Osteoblast (primary cell): Measurements from ENCODE around the gene TRHDE. TPM values are rescaled to one million over a fixed set of nuclear protein-coding genes. Genes with fewer than 3 reads are reported as not detected.
A peak's percentile ranks its signal among the peaks of the same experiment; 100 is the strongest.

Source experiments
- DNase-seq: peaks from one replicate; pipeline ENCODE4 v3.0.0; 2011; ENCODE audit warnings: low spot score, mixed read lengths; ENCODE audit not compliant: insufficient read length; ENCODE audit errors: missing footprints
- H2AFZ ChIP-seq: 2 replicates; pipeline ENCODE4 v1.6.0; 2011; ENCODE audit warnings: mild to moderate bottlenecking, low read length
- H3K27ac ChIP-seq: 2 replicates; pipeline ENCODE4 v1.5.1; 2011; ENCODE audit warnings: mild to moderate bottlenecking, low read depth, low read length, moderate library complexity
- H3K27me3 ChIP-seq: 2 replicates; pipeline ENCODE4 v1.6.0; 2012; ENCODE audit warnings: mild to moderate bottlenecking, control low read depth, inconsistent platforms, low read length, moderate library complexity; ENCODE audit not compliant: insufficient read depth
- H3K36me3 ChIP-seq: 2 replicates; pipeline ENCODE4 v1.5.1; 2011; ENCODE audit warnings: mild to moderate bottlenecking, low read length, control low read depth, moderate library complexity; ENCODE audit not compliant: insufficient read depth
- H3K4me1 ChIP-seq: 2 replicates; pipeline ENCODE4 v1.5.1; 2011; ENCODE audit warnings: mild to moderate bottlenecking, low read length, control low read depth, moderate library complexity; ENCODE audit not compliant: insufficient read depth
- H3K4me2 ChIP-seq: 2 replicates; pipeline ENCODE4 v1.6.0; 2011; ENCODE audit warnings: mild to moderate bottlenecking, low read length; ENCODE audit not compliant: insufficient read depth
- H3K4me3 ChIP-seq: fragments of 200-600 bp; sonication (generic); 3 replicates; pipeline ENCODE4 v1.5.1; 2012; ENCODE audit warnings: mild to moderate bottlenecking, low read length, inconsistent platforms; ENCODE audit not compliant: insufficient read depth
- H3K79me2 ChIP-seq: 2 replicates; pipeline ENCODE4 v1.6.0; 2012; ENCODE audit warnings: mild to moderate bottlenecking, low read length, control low read depth, inconsistent platforms; ENCODE audit not compliant: insufficient read depth
- H3K9me3 ChIP-seq: 2 replicates; pipeline ENCODE4 v1.5.1; 2011; ENCODE audit warnings: low read depth, low read length, control low read depth
- H4K20me1 ChIP-seq: 2 replicates; pipeline ENCODE4 v1.6.0; 2012; ENCODE audit warnings: mild to moderate bottlenecking, low read length, control low read depth; ENCODE audit not compliant: insufficient read depth
- total RNA-seq: library from RNA; depleted of rRNA; stranded (reverse); fragments of >200 nt; gene quantifications from 2 replicates; pipeline ENCODE4 v1.2.3, GENCODE V29; 2012
- TF ChIP-seq, protein P1 (sequence below): IDR thresholded peaks from 2 replicates; pipeline ENCODE4 v1.5.1; 2011; ENCODE audit warnings: mild to moderate bottlenecking, low read depth, low read length, moderate library complexity; ENCODE audit errors: extremely low read depth

Gene TRHDE
- total RNA-seq, 1 donor, result under 0.01 TPM

DNA sequence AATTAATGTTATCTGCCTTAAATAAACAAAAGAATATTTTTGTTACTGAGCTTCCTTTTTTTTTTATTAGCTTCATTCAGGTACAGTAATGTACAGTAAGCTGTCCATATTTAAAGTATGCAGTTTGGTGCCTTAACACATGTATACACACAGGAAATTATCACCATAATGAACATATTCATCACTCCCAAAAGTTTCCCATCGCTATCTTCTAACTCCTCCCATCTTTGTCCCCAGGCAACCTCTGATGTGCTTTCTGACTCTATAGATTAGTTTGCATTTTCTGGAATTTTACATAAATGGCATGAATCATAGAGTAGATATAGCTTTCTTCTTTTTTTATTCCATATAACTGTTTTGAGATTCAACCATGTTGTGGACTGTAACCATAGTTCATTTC lies 193.0 kb downstream of the TRHDE start:
- Histone ChIP-seq H3K4me2 (no peak overlapping the region), H4K20me1 (no peaks in the 10 kb centered on the region), H2AFZ (no peak overlapping the region), H3K27me3 (no peaks in the 10 kb centered on the region), H3K4me1 (no peaks in the 10 kb centered on the region), H3K79me2 (no peaks in the 10 kb centered on the region), H3K27ac (no peak overlapping the region), H3K36me3 (no peaks in the 10 kb centered on the region), H3K9me3 (no peaks in the 10 kb centered on the region), H3K4me3 (no peak overlapping the region)
- TF ChIP-seq, protein P1, sequence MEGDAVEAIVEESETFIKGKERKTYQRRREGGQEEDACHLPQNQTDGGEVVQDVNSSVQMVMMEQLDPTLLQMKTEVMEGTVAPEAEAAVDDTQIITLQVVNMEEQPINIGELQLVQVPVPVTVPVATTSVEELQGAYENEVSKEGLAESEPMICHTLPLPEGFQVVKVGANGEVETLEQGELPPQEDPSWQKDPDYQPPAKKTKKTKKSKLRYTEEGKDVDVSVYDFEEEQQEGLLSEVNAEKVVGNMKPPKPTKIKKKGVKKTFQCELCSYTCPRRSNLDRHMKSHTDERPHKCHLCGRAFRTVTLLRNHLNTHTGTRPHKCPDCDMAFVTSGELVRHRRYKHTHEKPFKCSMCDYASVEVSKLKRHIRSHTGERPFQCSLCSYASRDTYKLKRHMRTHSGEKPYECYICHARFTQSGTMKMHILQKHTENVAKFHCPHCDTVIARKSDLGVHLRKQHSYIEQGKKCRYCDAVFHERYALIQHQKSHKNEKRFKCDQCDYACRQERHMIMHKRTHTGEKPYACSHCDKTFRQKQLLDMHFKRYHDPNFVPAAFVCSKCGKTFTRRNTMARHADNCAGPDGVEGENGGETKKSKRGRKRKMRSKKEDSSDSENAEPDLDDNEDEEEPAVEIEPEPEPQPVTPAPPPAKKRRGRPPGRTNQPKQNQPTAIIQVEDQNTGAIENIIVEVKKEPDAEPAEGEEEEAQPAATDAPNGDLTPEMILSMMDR, result no peak
- no peak for DNase-seq

GRCh38 chr12:72465940-72466630 lies 193.9 kb downstream of the TRHDE start:
- peak; percentile 13 for DNase-seq
- H3K4me2 ChIP-seq, result no peak overlapping the region
- H2AFZ ChIP-seq, result no peak overlapping the region
- no peaks in the 10 kb centered on the region for H4K20me1 ChIP-seq
- no peaks in the 10 kb centered on the region for H3K9me3 ChIP-seq
- no peak overlapping the region for H3K27ac ChIP-seq
- H3K79me2 ChIP-seq, result no peaks in the 10 kb centered on the region
- no peaks in the 10 kb centered on the region for H3K36me3 ChIP-seq
- no peaks in the 10 kb centered on the region for H3K4me1 ChIP-seq
- TF ChIP-seq, protein P1, result no peak
- no peak overlapping the region for H3K4me3 ChIP-seq
- H3K27me3 ChIP-seq, result no peaks in the 10 kb centered on the region

DNA sequence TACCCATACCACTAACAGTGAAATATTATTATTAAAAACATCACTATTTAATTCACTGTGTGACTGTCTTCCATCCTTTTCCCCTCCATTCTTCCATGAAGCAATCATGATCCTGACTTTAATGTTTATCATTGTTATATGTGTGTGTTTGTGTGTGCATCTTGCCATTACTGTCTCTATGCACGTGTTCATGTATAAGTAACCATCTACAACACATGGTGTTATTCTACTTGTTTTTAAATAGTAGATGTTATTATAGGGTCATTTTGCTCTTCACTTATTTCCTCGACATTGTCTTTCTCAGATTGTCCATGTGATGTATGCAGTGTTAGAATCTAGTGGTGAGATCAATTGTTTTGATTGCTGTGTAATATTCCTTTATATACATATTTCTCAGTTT lies 195.8 kb downstream of the TRHDE start:
- Histone ChIP-seq H3K4me2 (no peak overlapping the region), H3K9me3 (no peaks in the 10 kb centered on the region), H4K20me1 (no peaks in the 10 kb centered on the region), H2AFZ (no peak overlapping the region), H3K4me3 (no peak overlapping the region), H3K27me3 (no peaks in the 10 kb centered on the region), H3K4me1 (no peaks in the 10 kb centered on the region), H3K27ac (no peak overlapping the region), H3K36me3 (no peaks in the 10 kb centered on the region), H3K79me2 (no peaks in the 10 kb centered on the region)
- no peak for DNase-seq
- TF ChIP-seq, protein P1, result no peak

DNA sequence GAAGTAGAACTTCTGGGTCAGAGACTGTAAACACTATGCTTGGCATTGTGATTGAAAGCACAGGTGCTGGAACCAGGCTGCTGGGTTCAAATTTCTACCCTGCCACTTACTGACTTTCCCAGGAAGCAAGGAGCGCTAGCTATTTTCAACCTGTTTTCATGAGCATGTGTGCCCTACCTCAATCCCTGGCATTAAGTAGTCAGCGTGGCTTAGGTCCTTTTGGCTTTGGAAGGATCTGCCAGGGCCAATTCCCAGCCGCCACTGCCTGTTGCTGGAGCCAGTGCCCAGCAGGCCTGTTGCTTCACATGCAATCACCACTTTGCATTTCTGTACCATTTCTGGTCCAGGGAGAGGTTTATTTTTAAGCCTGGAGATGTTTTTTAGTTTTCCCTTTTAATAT lies 196.3 kb downstream of the TRHDE start:
- no peak overlapping the region for H2AFZ ChIP-seq
- H4K20me1 ChIP-seq, result no peaks in the 10 kb centered on the region
- H3K27ac ChIP-seq, result no peak overlapping the region
- H3K36me3 ChIP-seq, result no peaks in the 10 kb centered on the region
- H3K4me3 ChIP-seq, result no peak overlapping the region
- TF ChIP-seq, protein P1, result no peak
- no peak overlapping the region for H3K4me2 ChIP-seq
- no peaks in the 10 kb centered on the region for H3K79me2 ChIP-seq
- DNase-seq, result no peak
- H3K4me1 ChIP-seq, result no peaks in the 10 kb centered on the region
- no peaks in the 10 kb centered on the region for H3K27me3 ChIP-seq
- no peaks in the 10 kb centered on the region for H3K9me3 ChIP-seq
